Kidney capillary endothelial cell (primary cell): ENCODE results near the gene CHTF18.
"Not testable (repeated sequence)": the region's sequence is repeated elsewhere in the genome, so short reads cannot be mapped to it uniquely, and the experiment has no call there.

ENCODE experiments used
- DNase-seq: peaks from one replicate; pipeline ENCODE4 v3.0.0-alpha.2; 2018; ENCODE audit warnings: low spot score

The CHTF18 gene

DNA sequence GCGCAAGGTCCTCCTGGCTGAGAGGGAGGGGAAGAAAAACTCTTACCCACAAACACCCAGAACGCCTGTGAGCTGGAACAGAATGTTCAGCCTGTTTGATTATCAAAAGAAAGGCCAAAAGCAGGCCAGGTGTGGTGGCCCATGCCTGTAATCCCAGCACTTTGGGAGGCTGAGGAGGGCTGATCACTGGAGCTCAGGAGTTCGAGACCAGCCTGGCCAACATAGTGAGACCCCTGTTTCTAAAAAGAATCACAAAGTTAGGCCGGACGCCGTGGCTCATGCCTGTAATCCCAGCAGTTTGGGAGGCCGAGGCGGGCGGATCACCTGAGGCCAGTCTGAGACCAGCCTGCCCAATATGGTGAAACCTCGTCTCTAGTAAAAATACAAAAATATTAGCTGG lies 12.1 kb upstream of the CHTF18 start:
- not testable (repeated sequence) for DNase-seq

DNA sequence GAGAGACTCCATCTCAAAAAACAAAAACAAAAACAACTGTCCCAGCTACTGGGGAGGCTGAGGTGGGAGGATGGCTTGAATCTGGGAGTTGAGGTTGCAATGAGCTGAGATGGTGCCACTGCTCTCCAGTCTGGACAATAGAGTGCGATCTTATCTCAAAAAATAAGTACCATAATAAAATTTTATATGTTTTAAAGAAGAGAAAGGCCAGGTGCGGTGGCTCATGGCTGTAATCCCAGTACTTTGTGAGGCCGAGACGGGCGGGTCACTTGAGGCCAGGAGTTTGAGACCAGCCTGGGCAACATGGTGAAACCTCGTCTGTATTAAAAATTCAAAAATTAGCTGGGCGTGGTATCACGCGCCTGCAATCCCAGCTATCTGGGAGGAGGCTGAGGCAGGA lies 11.6 kb upstream of the CHTF18 start:
- DNase-seq = no peak

DNA sequence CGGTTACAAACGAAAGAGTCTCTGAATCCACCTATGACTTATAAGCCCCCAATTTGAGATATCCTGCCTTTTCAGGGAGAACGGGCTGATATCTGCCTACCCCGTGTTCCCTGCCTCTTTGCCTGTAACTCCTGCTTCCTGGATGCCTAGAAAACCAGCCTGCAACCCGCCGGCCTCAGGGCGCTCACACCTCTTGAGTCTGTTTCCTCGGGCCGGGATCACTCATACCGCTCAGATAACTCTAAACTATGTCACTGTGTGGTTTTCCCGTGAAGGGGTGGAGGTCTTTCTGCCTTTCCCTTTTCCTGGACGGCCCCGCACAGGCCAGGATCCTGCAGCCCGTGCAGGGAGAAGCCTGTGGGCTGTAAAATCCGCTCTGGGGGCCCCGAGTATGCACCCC lies 10.6 kb upstream of the CHTF18 start:
- no peak for DNase-seq

DNA sequence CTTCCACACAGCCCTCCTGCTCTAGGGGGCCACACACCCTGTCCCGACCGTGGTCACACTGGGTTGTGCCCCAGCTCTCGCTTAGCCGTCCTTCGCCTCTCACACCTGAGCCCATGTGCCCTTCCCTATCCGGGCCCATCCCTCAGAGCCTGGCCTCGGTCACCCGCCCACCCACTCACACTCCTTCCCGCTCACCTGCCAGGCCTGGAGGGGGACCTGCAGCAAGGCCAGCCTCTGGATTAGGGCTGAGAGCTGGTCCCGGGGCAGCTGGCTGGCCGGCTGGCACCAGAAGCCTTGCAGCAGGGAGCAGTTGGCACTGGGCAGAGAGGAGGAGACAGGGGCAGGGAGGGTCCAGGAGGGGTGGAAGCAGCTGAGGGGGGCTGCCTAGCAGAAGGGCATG lies 10.0 kb upstream of the CHTF18 start:
- no peak for DNase-seq

DNA sequence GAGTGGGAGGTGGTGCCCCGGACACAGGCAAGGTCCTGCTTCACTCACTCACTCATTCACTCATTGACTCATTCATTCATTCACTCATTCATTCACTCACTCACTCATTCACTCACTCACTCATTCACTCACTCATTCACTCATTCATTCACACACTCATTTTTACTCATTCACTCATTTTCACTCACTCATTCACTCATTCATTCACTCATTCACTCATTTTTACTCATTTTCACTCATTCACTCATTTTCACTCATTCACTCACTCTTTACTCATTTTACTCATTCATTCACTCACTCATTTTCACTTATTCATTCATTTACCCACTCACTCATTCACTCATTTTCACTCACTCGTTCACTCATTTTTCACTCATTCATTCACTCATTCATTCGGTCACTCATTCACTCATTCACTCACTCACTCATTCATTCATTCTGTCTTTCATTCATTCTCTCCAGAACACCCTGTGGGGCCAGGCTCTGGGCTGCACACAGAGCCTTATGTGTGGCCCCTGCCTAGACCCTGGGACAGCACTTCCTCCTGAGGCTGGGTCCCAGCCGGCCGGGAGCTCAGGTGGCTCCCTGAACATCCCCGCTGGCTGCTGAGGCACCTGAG lies 9.4 kb upstream of the CHTF18 start:
- DNase-seq = no peak

- no peak for DNase-seq
Measured at GRCh38 chr16:779561-779960, 8.9 kb upstream of the CHTF18 start.

DNA sequence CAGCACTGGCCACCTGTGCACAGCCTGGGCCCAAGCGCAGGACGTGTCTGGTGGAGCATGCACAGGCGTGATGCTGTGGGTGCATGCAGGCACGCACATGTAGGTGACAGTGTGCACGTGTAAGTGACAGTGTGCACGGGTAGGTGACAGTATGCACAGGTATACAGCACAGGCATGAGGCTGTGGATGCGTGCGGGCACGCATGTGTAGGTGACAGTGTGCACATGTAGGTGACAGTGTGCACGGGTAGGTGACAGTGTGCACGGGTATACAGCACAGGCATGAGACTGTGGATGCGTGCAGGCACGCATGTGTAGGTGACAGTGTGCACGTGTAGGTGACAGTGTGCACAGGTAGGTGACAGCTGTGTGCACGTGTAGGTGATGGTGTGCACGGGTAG lies 8.1 kb upstream of the CHTF18 start:
- no peak for DNase-seq

- DNase-seq = no peak
Measured at GRCh38 chr16:781346-782010, 6.9 kb upstream of the CHTF18 start.

DNA sequence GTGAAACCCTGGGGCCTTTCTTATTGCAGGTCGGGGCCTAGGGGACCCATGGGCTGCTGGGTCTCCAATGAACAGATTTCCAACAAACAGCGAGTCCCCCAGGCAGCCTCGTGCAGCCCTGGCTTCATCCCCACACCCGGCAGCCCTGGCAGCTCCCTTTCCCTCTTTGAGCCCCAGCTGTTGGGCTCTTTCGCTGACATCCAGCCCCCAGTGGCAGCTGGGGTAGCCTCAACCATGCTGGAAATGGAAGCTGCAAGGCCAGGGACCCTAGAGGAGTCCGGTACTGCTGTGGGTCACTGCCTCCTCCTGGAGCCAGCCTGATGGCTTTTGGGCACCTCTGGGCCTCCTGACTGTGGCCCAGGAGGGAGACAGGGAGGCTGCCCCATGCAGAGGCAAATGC lies 6.2 kb upstream of the CHTF18 start:
- no peak for DNase-seq

- DNase-seq = no peak
Measured at GRCh38 chr16:782766-783403, 5.5 kb upstream of the CHTF18 start.

DNA sequence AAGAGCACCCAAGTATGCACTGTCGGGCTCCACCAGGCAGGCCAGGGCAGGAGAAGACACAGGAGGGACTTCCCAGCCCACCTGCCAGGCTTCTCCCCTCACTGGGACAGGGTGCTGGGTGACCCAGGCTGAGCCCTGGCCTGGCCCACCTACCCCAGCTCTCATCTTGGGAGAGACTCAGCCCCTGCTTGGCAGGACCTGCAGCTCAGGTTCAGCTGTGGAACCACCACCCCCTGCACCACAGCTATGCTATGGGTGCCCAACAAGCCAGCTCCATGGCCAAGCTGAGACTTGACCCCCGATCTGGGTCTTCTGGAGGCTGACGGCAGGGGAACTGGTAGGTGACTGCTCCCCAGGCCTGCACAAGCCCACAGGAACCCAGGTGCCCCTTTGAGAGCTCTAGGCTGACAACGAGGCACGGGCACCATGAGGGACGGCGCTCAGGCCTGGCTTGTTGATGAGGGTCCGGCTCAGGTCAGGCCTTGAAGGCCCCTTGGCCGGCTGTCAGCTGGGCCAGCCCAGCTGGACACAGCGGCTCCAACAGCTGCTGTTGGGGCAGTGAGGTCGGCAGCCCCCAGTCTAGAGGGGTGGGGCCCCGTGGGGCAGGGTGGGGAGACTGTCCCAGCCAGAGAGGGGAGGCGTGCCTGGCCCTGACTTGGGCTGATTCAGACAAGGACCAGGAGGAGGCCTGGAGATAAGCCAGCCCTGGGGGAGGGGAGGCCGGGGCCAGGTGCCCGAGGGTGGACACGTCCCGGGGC lies 4.8 kb upstream of the CHTF18 start:
- DNase-seq = no peak

- no peak for DNase-seq
Measured at GRCh38 chr16:784431-784830, 4.0 kb upstream of the CHTF18 start.

- DNase-seq = peak; percentile 42
Measured at GRCh38 chr16:785563-786535, 2.6 kb upstream of the CHTF18 start.

GRCh38 chr16:787321-787966 lies 976 bp upstream of the CHTF18 start:
- no peak for DNase-seq

- DNase-seq = peak; percentile 23
Measured at GRCh38 chr16:787978-788398, 432 bp upstream of the CHTF18 start, which contains the start of gene RPUSD1. Gene RPUSD1 (minus strand): TSS chr16:788381. CDS start chr16:787737, 644 bp downstream.

DNA sequence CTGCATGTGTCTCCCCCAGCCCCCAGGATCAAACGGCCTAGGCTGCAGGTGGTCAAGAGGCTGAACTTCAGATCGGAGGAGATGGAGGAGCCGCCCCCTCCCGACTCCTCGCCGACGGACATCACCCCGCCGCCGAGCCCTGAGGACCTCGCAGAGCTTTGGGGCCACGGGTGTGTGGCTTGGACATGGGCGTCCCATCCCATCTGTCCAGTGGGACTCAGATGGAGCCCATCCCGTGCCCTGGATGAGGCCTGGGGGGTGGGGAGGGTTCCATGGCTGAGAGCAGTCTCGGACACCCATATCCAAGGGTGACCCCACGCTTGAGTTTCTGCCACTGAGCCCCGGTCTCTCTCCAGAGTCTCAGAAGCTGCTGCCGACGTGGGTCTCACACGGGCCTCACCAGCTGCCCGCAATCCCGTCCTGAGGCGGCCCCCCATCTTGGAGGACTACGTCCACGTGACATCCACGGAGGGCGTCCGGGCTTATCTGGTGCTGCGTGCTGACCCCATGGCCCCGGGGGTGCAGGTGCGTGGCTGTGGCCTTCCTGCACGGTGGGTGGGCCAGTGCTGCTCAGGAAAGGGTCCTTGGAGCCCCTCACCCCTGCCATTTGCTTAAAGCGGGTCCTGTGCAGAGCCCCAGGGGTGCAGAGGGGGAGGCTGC lies 901 bp downstream of the CHTF18 start:
- DNase-seq = no peak

DNA sequence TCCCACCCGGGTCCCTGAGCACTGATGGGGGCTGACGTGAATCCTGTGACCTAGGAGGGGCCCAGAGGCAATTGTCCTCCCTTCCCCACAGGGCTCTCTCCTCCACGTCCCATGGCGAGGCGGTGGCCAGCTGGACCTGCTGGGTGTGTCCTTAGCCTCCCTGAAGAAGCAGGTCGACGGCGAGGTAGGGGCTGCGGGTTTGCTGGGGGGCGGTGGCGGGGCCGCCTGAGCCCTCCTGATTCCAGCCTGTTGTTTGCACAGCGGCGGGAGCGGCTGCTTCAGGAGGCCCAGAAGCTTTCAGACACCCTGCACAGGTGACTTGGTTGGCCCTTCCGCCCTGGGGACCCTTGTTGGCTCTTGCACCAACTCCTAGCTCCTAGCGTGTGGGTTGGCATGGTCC lies 1.7 kb downstream of the CHTF18 start:
- no peak for DNase-seq

DNA sequence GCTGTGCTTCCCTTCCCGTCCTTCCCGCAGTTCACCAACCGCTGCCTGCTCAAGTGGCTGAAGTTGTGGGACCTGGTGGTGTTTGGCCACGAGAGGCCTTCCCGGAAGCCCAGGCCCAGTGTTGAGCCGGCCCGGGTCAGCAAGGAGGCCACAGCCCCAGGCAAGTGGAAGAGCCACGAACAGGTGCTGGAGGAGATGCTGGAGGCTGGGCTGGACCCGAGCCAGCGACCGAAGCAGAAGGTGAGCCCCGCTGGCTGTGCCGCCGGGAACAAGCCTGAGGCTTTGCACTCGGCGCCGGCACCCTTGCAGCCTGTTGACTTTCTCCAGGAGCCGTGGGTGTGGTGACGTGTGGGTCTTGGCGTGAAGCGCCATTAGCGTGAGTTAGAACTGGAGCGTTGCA lies 2.7 kb downstream of the CHTF18 start:
- no peak for DNase-seq

DNA sequence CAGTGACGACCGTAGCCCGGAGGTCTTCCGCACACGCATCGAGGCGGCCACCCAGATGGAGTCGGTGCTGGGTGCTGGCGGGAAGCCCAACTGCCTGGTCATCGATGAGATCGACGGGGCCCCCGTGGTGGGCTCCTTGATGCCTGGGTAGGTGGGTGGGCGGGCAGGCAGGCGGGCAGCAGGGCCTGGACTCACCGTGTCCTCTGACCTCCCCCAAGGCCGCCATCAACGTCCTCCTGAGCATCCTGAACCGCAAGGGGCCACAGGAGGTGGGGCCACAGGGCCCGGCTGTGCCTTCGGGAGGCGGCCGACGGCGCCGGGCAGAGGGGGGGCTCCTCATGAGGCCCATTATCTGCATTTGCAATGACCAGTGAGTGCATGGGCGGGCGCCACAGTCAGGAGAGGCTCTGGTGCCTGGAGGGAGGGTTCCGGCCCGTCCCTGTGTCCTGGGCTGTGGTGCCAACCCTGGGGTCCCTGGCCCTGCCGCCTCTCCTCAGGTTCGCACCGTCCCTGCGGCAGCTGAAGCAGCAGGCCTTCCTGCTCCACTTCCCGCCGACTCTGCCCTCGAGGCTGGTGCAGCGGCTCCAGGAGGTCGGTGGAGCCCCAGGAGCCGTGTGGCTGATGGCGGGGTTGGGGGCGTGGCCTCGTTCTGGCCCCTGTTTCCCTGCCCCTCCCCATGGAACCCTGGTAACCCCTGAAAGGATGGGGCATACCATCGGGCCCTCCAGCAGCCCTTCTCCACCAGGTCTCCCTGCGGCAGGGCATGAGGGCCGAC lies 4.0 kb downstream of the CHTF18 start:
- no peak for DNase-seq

GRCh38 chr16:793414-793813 lies 5.0 kb downstream of the CHTF18 start:
- no peak for DNase-seq
